ENCODE measurements around the gene KLHL36. TPM values are rescaled to one million over a fixed set of nuclear protein-coding genes. Genes with fewer than 3 reads are reported as not detected.

The KLHL36 gene
- total RNA-seq, 1 experiment from 2014 or later = 22.0 TPM

DNA sequence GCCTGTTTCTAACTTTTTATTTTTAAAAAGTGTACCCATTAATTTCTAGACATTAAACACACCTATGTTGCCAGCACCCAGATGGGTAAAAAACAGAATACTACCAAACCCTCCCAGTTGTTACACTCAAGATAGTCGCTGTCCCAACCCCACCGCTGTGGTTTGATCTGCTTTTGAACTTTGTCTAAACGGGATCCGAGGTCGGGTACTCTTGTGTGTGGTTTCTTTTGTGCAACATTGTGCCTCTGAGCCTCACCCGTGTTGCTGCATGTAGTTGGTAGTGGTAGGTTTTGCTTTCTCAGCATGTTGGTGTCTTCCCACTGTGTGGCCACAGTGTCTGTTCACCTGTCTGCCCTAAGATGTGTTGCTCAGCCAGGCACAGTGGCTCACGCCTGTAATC lies 4.3 kb downstream of the KLHL36 start:
- intact Hi-C loops (cut with micrococcal nuclease; ENCODE audit: unreplicated experiment) = no loop called here
- TF ChIP-seq, protein P1, sequence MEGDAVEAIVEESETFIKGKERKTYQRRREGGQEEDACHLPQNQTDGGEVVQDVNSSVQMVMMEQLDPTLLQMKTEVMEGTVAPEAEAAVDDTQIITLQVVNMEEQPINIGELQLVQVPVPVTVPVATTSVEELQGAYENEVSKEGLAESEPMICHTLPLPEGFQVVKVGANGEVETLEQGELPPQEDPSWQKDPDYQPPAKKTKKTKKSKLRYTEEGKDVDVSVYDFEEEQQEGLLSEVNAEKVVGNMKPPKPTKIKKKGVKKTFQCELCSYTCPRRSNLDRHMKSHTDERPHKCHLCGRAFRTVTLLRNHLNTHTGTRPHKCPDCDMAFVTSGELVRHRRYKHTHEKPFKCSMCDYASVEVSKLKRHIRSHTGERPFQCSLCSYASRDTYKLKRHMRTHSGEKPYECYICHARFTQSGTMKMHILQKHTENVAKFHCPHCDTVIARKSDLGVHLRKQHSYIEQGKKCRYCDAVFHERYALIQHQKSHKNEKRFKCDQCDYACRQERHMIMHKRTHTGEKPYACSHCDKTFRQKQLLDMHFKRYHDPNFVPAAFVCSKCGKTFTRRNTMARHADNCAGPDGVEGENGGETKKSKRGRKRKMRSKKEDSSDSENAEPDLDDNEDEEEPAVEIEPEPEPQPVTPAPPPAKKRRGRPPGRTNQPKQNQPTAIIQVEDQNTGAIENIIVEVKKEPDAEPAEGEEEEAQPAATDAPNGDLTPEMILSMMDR (conservative IDR thresholded peaks at IDR 0.05; ENCODE audit: low read depth, low read length) = no peak
- TF ChIP-seq EZH2 (IDR thresholded peaks at IDR 0.05; ENCODE audit: borderline replicate concordance, low read depth, low read length, poor library complexity, severe bottlenecking) = no peak
- Histone ChIP-seq H3K36me3 (ENCODE audit: insufficient read depth, low read length, poor library complexity, severe bottlenecking) (peaks cover 12% of the 10 kb centered on the region), H3K4me1 (ENCODE audit: insufficient read depth, low read length, poor library complexity, severe bottlenecking) (peaks cover 5% of the 10 kb centered on the region), H3K4me3 (ENCODE audit: low read depth, low read length, poor library complexity, severe bottlenecking) (no peak overlapping the region), H3K9me3 (ENCODE audit: low read depth, low read length, poor library complexity, severe bottlenecking) (no peaks in the 10 kb centered on the region), H3K27ac (ENCODE audit: low read depth, low read length, poor library complexity, severe bottlenecking) (no peak overlapping the region), H3K27me3 (replicated peaks; ENCODE audit: insufficient read depth, low read depth, low read length, poor library complexity) (no peaks in the 10 kb centered on the region)
- no TSS peak for BruUV-seq (replicated peaks)
- no peak for DNase-seq (ENCODE audit: low spot score)
- CTCF ChIA-PET = no interaction called here
- POLR2A ChIA-PET (ENCODE audit: low non-redundant PET) = no interaction called here

DNA sequence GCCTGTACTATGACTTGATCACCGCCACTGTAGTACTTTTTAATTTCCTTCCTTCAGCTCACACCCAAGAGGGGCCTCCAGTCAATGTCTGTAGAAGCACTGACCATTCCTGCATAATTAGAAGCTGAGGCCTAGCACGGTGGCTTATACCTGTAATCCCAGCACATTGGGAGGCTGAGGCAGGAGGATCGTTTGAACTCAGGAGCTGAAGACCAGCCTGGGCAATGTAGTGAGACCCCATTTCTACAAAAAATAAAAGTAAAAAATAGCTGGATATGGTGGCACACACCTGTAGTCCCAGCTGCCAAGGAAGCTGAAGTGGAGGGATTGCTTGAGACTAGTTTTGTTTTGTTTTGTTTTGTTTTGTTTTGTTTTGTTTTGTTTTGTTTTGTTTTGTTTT lies 5.9 kb downstream of the KLHL36 start:
- Histone ChIP-seq H3K9me3 (ENCODE audit: low read depth, low read length, poor library complexity, severe bottlenecking) (no peaks in the 10 kb centered on the region), H3K27me3 (replicated peaks; ENCODE audit: insufficient read depth, low read depth, low read length, poor library complexity) (no peaks in the 10 kb centered on the region), H3K36me3 (ENCODE audit: insufficient read depth, low read length, poor library complexity, severe bottlenecking) (peaks cover 26% of the 10 kb centered on the region), H3K27ac (ENCODE audit: low read depth, low read length, poor library complexity, severe bottlenecking) (no peak overlapping the region), H3K4me1 (ENCODE audit: insufficient read depth, low read length, poor library complexity, severe bottlenecking) (no peaks in the 10 kb centered on the region), H3K4me3 (ENCODE audit: low read depth, low read length, poor library complexity, severe bottlenecking) (no peak overlapping the region)
- no peak for TF ChIP-seq EZH2 (IDR thresholded peaks at IDR 0.05; ENCODE audit: borderline replicate concordance, low read depth, low read length, poor library complexity, severe bottlenecking)
- TF ChIP-seq, protein P1 (conservative IDR thresholded peaks at IDR 0.05; ENCODE audit: low read depth, low read length) = no peak
- ChIA-PET CTCF (no interaction called here), POLR2A (ENCODE audit: low non-redundant PET) (no interaction called here)
- intact Hi-C loops (cut with micrococcal nuclease; ENCODE audit: unreplicated experiment) = no loop called here
- no TSS peak for BruUV-seq (replicated peaks)
- DNase-seq (ENCODE audit: low spot score) = no peak

DNA sequence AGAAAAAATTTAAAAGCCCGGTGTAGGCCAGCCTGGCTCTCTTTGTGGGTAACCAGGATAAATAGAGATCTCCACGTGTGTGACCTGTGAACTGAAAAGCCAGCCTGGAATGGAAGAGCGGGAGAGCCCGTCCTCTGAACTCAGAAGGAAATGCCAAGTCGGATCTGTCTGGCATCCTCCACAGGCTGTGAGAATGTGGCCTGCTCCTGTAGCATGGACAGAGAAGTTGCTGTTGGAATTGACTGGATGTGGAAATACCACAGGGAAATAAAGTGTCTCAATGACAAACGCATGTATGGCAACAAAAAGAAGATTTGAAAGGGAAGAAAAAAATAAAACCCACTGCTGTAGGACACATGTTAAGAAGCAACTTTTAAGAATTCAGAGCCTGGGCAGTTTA lies 6.7 kb downstream of the KLHL36 start:
- Histone ChIP-seq H3K27ac (ENCODE audit: low read depth, low read length, poor library complexity, severe bottlenecking) (no peak overlapping the region), H3K36me3 (ENCODE audit: insufficient read depth, low read length, poor library complexity, severe bottlenecking) (peaks cover 33% of the 10 kb centered on the region), H3K9me3 (ENCODE audit: low read depth, low read length, poor library complexity, severe bottlenecking) (no peaks in the 10 kb centered on the region), H3K4me1 (ENCODE audit: insufficient read depth, low read length, poor library complexity, severe bottlenecking) (no peaks in the 10 kb centered on the region), H3K27me3 (replicated peaks; ENCODE audit: insufficient read depth, low read depth, low read length, poor library complexity) (no peaks in the 10 kb centered on the region), H3K4me3 (ENCODE audit: low read depth, low read length, poor library complexity, severe bottlenecking) (no peak overlapping the region)
- POLR2A ChIA-PET (ENCODE audit: low non-redundant PET) = no interaction called here
- CTCF ChIA-PET = no interaction called here
- TF ChIP-seq, protein P1 (conservative IDR thresholded peaks at IDR 0.05; ENCODE audit: low read depth, low read length) = no peak
- no peak for TF ChIP-seq EZH2 (IDR thresholded peaks at IDR 0.05; ENCODE audit: borderline replicate concordance, low read depth, low read length, poor library complexity, severe bottlenecking)
- no TSS peak for BruUV-seq (replicated peaks)
- no peak for DNase-seq (ENCODE audit: low spot score)
- intact Hi-C loops (cut with micrococcal nuclease; ENCODE audit: unreplicated experiment) = no loop called here

Data from A673 (cell line).